NOMO-1 (cell line): ENCODE data around the gene IFNL2.
"Not testable (repeated sequence)": the region's sequence is repeated elsewhere in the genome, so short reads cannot be mapped to it uniquely, and the experiment has no call there.

Source experiments
- DNase-seq, 2 experiments: peaks; one replicate each; lab custom pipeline; 2025; ENCODE audit not compliant: unreplicated experiment in 2 of 2; lab: John Stamatoyannopoulos, UW

Gene IFNL2

DNA sequence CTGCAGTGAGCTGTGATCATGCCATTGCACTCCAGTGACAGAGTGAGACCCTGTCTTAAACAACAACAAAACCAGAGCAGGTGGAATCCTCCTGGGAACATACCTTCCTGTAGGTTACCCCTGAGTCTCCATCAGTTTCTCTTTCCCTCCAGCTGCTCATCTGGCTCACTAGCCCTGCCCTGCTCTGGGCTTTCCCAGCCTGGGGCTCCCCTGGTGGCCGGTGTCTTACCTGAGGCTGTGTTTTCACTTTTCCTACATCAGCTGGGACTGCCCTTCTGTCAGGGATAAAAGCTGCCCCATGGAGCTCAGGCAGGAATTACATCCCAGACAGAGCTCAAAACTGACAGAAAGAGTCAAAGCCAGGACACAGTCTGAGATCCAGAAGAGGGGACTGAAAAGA is at the start of gene IFNL2:
TSS of gene IFNL2 (plus strand) at position 312 of the 400 bp plus-strand sequence. CDS start 173 bp downstream, outside the sequence.
- not testable (repeated sequence) for DNase-seq

DNA sequence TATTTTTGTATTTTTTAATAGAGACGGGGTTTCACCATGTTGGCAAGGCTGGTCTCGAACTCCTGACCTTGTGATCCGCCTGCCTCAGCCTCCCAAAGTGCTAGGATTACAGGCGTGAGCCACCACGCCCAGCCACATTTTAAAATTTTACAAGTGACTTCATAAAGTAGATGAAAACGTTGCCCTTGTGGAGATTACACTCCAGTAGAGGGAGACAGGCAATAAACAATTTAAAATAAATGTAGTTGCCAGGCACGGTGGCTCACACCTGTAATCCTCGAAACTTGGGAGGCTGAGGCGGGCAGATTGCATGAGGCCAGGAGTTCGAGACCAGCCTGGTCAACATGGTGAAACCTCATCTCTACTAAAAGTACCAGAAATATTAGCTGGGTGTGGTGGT is 49.1 kb upstream of the IFNL2 start:
- DNase-seq: not testable (repeated sequence)

DNA sequence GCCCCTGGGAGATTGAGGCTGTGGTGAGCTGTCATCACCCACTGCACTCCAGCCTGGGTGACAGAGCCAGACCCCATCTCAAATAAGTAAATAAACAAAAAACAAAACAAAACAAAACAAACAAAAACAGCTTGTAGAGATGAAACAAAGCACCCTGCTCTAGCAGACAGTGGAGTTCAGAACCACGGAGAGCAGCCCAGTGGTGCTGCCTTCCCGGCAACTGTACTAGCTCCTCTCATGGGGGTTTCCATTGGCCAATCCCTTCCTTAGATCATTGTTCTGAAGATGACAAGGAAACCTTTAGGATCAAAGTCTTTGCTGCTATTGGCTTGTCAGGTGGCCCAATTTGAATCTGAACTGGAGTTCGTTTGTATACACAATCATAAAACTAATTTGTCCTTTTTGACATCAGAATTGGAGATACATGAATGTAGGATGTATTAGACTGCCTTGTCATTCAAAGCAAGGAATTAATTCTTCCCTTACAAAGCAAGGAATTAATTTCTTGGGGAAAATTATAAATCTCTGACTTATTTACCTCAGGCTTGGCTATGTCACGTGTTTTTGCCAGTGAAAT is 44.4 kb upstream of the IFNL2 start:
- DNase-seq: no peak

DNA sequence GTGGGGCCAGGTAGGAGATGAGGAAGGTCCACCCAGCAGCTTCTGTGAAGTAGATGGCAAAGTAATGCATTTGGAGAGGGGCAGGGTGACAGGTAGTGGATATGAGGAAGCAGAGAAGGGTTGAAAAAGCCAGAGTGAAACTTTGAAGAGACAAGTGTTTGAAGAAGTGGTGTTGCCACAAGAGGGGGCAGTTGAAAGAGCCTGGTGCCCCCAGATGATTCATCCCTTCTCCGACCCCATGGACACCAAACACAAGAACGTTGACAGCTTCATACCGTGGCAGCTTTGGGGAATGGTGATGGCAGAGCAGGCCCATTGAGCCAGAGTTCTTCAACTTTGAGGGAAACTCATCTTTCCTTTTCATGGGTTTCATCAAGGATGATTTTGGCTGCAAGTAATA is 43.3 kb upstream of the IFNL2 start:
- peak in 1 of 2 experiments; percentile 57 for DNase-seq

DNA sequence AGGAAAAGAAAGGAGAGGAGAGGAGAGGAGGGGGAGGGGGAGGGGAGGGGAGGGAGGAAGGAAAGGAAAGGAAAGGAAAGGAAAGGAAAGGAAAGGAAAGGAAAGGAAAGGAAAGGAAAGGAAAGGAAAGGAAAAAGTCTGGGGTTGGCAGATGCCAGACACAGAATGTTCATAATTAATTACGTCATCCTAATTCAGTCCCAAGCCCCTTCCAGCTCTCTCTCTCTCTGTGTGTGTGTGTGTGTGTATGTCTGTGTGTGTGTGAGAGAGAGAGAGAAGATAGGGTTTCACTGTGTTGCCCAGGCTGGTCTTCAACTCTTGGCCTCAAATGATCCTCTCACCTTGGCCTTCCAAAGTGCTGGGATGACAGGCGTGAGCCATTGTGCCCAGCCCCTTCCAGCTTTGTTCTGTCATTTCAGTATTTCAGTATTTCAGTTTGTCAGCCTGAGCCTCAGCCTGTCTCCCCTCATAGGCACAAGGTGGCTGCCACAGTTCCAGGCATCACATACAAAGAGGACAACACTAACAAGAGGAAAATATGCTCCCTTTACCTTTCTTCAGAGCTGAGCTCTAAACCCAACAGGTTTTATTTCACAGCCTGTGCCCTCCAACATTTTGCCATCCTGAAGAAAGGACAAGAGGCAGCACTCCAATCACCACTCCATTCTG is 38.0 kb upstream of the IFNL2 start:
- DNase-seq: no peak

DNA sequence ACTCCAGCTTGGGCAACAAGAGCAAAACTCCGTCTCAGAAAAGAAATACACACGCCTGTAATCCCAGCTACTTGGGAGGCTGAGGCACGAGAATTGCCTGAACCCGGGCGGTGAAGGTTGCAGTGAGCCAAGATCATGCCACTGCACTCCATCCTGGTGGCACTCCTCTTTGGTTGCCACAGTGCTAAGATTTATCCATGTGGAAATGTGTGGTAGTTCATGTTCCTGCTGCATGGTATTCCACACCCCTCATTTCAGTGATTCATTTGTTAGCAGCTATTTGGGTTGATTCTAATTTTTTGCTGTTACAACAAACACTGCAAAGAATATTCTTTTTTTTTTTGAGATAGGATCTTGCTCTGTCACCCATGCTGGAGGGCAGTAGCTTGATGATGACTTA is 35.5 kb upstream of the IFNL2 start:
- no peak for DNase-seq

DNA sequence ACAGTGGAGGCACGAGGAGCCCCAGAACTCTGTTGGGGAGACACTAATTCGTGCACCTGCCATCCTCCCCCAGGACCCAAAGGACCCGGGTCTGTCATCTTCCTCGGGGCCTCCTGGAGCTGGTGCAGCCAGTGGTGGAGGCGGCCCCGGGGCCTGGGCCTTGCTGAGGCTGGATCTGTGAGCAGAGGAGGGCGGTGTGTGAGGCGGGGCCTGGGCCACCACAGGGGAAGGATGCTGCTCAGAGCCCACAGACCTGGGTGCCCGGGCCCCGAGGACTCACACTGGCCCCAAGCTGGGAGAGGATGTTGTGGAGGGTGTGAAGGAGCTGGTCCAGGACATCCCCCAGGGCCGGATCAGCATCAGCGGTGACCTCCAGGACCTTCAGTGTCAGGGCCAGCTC is 31.7 kb upstream of the IFNL2 start:
- DNase-seq: no peak

DNA sequence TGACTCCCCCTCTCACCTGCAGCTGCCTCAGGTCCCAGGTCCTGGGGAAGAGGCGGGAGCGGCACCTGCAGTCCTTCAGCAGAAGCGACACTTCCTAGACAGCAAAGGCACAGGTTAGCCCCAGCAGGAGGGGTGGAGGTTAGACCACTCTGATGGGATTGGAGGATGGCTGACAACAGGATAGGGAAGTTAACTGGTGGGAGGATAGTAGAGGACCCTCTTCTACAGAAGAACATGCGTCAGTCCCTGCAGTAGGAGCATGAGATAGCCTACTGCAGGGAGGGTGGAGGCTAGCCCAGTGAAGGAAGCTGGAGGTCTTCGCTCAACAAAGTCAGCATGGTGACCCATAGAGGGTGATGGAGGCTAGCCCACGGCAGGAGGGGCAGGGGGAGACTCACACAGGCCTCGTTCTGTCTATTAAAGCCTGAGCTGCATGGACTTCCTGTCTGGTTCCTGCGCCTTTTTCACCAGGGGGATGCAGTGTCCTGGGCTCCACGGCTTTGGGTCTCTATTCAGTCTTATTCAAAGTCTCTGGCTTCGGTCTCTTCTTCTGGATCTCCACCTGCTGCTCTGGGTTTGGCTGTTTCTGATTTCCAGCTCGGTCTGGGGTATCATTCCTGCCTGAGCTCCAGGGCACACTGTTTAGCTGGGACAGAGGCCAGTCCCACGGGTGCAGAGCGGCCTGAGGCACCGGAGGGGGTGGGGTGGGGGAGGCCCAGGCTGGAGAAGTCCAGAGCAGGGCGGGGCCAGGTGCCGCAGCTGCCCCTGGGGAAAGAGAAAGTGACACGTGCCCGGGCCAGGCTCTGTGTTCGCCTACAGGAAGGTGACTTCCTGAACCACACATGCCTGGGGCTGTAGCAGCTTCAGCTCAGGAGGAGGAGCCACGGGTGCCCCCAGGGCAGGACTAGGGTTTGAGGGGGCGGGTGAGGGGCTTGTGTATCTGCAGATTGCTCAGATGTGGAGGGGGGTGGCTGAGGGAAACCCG is 30.7 kb upstream of the IFNL2 start:
- DNase-seq: peak; percentile 19 to 28

DNA sequence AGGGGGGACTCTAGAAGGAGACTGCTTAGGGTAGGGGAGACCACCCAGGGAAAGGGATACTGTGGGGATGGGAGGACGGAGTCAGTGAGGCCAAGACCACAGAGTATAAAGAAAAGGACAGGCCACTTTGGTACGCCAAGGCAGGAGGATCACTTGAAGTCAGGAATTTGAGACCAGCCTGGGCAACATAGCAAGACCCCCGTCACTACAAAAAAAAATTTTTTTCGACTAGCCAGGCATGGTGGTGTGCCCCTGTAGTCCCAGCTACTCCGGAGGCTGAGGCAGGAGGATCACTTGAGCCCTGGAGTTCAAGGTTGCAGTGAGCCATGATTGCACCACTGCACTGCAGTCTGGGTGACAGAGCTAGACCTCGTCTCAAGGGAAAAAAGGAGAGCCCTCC is 30.0 kb upstream of the IFNL2 start:
- DNase-seq: no peak

DNA sequence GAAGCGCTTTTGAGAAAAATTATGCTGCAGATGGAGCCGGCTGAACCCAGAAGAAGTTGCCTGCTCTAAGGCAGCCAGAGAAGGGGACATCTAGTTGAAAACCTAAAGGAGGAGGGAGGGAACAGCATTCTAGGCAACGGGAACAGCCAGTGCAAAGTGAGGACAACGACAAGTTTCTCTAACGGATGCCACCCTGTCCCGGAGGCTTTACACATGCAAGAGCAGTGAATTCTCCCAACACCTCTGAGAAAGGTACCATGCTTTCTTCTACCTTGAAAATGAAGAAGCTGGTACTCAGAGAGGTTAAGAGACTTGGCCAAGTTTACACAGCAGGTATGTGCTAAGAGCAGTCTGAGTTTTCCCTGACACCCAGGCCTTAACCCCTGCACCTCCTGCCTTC is 29.3 kb upstream of the IFNL2 start:
- no peak for DNase-seq

DNA sequence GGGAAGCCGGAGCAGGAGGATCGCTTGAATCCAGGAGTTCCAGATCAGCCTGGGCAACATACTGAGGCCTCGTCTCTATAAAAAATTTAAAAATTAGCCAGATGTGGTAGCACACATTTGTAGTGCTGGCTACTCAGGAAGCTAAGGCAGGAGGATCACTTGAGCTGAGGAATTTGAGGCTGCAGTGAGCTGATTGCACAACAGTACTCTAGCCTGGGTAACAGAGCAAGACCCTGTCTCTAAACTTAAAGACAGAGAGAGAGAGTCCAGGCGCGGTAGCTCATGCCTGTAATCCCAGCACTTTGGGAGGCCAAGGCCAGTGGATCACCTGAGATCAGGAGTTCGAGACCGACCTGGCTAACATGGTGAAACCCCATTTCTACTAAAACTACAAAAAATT is 27.8 kb upstream of the IFNL2 start:
- no peak for DNase-seq

DNA sequence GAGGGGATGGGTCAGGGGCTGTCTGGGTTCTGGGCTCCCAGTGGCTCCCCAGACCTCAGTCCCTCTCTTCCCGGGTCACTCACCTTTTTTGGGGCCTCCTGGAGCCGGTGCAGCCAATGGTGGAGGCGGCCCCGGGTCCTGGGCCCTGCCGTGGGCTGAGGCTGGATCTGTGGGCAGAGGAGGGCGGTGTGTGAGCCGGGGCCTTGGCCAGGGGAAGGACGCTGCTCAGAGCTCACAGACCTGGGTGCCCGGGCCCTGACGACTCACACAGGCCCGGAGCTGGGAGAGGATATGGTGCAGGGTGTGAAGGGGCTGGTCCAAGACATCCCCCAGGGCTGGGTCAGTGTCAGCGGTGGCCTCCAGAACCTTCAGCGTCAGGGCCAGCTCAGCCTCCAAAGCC is 24.5 kb upstream of the IFNL2 start:
- DNase-seq: not testable (repeated sequence)

DNA sequence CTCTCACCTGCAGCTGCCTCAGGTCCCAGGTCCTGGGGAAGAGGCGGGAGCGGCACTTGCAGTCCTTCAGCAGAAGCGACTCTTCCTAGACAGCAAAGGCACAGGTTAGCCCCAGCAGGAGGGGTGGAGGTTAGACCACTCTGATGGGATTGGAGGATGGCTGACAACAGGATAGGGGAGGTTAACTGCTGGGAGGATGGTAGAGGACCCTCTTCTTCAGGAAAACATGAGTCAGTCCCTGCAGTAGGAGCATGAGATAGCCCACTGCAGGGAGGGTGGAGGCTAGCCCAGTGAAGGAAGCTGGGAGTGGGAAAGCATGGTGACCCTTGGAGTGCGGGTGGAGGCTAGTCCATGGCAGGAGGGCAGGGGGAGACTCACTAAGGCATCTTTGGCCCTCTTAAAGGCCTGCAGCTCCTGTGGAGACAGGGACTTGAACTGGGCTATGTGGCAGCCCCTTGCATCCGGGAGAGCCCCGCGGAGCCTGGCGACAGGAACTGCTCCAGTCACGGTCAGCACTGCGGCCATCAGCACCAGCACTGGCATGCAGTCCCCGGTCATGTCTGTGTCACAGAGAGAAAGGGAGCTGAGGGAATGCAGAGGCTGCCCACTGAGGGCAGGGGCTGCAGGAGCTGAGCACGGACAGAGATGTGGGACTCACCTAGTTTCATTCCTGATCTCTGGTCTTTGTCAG is 23.6 kb upstream of the IFNL2 start, which contains the start of gene IFNL3:
TSS of gene IFNL3 (minus strand) at position 597 of the 691 bp plus-strand sequence. CDS start at position 558, 39 bp downstream.
- not testable (repeated sequence) for DNase-seq

DNA sequence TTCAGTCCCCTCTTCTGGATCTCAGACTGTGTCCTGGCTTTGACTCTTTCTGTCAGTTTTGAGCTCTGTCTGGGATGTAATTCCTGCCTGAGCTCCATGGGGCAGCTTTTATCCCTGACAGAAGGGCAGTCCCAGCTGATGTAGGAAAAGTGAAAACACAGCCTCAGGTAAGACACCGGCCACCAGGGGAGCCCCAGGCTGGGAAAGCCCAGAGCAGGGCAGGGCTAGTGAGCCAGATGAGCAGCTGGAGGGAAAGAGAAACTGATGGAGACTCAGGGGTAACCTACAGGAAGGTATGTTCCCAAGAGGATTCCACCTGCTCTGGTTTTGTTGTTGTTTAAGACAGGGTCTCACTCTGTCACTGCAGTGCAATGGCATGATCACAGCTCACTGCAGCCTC is 23.0 kb upstream of the IFNL2 start:
- not testable (repeated sequence) for DNase-seq

DNA sequence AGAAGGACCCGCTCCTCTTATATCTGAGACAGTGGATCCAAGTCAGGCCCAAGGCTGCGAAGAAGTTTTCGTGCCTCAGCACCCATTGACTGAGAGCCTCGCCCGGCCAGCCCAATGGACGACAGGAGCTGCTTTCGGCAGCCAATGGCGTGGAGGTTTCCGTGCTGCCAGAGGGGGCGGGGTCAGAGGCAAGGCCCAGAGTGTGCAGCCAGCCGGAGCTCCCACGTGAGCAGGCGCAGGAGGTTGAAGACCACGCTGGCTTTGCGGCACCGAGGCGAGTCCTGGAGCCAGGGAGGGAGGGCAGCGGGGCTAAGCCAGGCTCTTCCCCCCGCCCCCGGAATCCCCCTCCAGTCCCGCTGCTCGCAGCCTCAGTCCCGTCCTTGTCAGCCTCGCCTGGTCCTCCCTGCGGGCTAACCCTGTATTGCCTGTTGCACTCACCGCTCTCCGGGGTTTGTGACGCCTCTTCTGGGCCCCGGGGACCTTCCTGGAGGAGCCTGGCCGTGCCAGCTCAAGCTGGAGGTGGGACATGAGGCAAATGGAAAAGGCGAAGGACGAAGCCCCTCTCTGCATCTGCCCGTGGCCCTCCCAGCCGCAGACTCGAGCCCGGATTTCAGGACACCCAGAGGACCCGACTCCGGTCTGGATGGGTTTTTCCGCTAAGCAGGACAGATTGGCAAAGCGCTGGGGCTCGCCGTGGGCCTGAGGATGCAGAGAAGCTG is 21.1 kb upstream of the IFNL2 start:
- DNase-seq: no peak

DNA sequence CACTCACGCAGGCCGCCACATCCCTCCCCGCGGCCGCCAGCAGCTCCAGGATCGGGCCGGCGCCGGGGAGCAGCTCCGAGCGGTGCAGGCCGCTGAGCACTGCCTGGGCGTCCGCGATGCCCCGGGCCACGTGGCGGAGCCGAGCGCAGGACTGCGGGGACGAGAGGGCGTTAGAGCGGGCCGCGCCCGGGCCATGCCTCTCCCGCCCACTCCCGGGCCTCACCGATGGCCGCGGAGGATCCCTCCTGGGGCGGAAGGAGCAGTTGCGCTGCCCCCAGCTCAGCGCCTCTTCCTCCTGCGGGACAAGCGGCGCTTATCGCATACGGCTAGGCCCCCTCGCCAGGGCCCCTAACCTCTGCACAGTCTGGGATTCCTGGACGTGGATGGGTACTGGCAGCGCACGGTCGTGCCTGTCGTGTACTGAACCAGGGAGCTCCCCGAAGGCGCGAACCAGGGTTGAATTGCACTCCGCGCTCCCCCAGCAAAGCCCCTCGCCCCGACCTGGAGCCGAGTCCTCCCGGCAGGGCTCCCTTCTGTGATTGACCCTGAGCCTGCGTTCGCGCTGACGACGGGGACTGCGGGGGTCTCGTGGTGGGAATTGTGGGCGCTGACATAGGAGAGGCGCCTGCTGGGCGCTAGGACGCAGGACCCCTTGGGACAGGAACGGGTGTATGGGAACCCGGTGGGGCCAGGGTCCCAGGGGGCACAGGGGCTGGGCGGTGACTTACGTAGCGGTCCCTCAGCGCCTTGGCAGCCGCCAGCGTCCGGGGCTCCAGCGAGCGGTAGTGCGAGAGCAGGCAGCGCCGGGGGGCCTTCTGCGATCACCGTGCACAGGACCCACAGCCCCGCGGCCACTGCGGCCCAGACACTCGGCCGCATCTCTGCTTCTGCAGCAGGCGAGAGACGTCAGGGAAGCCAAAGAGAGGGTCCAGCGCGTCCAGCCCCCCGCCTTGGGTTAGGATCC is 20.2 kb upstream of the IFNL2 start:
- DNase-seq: no peak

DNA sequence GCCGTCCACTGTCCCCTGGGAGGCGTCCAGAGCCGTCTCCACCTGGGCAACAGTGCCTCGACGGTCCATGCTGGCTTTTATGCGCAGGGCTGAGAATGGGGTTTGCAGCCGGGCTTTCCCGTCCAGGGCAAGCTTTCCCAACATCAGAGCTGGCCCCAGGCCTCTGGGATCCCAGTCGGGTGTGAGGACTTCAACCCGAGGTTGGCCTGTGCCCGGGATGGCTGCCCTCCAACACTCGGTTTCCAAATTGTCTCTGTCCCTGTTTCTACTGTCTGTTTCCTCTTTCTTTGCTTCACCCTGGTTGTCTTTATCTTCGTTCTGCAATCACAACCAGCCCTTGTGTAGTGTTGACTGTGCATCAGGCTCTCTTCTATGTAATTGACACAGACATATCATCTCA is 19.4 kb upstream of the IFNL2 start, which contains the start of gene IFNL4:
TSS of gene IFNL4 (minus strand) at position 51 of the 400 bp plus-strand sequence.
- DNase-seq: no peak

DNA sequence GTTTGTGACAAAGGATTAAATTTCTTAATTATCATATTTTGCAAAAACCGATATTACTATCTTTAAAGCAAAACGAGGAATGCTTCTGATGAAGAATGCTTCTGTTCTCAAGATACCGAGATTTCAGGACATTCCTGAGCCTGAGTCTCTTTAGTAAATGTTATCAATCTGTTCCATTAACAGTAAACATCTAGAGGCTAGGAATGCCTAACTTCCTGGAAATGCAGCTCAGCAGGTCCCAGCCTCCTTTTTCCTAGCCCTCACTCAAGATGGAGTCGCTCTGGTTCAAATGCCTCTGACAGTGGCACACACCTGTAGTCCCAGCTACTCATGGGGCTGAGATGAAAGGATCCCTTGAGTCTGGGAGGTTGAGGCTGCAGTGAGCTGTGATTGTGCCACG is 17.1 kb upstream of the IFNL2 start:
- DNase-seq: no peak

DNA sequence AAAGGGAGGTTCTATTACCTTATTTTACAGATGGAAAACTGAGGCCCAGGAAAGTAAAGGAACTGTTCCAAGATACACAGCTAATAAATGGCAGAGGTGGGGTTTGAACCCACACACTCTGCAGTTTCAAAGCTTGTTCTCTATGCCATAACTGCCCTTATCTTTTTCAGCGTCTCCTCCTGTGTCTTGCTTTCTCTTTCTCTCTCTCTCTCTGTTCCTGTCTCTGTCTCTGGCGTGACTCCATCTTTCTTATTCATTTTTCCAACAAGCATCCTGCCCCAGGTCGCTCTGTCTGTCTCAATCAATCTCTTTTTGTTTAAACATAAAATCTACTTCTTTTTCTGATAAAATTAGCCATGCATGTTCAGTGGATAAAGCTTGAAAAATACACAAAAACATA is 16.4 kb upstream of the IFNL2 start:
- no peak for DNase-seq
